GM12873 (cell line): Measurements from ENCODE around the gene CACNB4.

Experiments
- TF ChIP-seq, protein P1 (sequence below): IDR thresholded peaks from 2 replicates; pipeline ENCODE4 v1.5.1; 2012; ENCODE audit warnings: low read depth, mild to moderate bottlenecking, moderate library complexity, low read length, control low read depth; ENCODE audit not compliant: insufficient read depth; ENCODE audit errors: missing control alignments

Gene CACNB4

DNA sequence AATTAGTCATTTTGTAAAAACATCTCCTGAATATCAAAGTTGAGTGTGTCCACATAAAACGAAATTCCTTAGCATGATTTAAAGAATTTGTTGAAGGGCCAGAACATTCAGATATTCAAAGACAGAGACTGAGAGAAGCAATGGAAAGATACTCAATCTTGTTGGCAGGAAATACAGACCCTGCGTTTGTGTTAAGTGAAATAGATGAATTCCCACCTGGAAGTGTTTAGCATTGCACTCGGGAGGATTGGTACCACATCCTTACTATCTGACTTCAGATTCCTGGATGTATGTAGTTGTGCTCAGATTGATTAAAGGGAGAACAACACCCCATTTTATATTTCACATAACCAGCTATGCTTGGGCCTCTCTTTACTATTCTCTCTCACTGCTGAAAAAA, 260.9 kb downstream of the CACNB4 start:
- TF ChIP-seq, protein P1, sequence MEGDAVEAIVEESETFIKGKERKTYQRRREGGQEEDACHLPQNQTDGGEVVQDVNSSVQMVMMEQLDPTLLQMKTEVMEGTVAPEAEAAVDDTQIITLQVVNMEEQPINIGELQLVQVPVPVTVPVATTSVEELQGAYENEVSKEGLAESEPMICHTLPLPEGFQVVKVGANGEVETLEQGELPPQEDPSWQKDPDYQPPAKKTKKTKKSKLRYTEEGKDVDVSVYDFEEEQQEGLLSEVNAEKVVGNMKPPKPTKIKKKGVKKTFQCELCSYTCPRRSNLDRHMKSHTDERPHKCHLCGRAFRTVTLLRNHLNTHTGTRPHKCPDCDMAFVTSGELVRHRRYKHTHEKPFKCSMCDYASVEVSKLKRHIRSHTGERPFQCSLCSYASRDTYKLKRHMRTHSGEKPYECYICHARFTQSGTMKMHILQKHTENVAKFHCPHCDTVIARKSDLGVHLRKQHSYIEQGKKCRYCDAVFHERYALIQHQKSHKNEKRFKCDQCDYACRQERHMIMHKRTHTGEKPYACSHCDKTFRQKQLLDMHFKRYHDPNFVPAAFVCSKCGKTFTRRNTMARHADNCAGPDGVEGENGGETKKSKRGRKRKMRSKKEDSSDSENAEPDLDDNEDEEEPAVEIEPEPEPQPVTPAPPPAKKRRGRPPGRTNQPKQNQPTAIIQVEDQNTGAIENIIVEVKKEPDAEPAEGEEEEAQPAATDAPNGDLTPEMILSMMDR, result no peak

DNA sequence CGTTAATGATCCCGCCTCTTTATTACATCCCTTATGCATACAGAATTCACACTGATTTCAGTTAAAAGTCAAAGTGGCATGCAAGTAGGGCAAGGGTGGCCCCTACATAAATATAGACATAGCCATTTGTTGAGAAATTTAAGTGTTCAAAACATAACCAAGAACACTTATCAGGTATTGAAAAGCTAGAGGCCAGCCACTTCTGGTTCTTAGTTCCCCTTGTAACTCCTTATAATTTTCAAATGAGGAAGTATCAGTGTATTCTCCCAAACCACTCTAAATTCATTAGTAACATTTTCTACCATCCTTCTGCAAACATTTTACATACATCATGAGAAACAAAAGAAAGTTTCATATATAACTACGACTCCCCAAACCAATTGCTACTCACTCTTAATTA, 264.9 kb downstream of the CACNB4 start:
- TF ChIP-seq, protein P1, result no peak

DNA sequence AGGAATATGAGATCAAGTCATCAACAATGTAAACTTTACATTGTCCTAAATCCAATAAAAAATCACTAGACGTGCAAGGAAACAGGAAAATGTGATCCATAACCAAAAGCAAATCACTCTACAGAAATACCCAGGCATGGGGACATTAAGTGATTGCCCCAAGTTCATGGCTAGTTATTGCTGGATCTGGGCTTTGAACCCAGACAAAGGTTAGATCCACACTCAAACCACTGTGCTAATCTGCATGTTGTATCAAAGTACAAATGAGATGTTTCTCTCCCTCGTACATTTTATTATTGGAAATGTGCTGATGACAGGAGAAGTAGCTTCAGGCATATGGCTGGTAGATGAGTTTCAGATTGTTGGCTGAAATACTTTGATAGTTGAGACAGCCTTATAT, 267.9 kb downstream of the CACNB4 start:
- TF ChIP-seq, protein P1, result no peak

DNA sequence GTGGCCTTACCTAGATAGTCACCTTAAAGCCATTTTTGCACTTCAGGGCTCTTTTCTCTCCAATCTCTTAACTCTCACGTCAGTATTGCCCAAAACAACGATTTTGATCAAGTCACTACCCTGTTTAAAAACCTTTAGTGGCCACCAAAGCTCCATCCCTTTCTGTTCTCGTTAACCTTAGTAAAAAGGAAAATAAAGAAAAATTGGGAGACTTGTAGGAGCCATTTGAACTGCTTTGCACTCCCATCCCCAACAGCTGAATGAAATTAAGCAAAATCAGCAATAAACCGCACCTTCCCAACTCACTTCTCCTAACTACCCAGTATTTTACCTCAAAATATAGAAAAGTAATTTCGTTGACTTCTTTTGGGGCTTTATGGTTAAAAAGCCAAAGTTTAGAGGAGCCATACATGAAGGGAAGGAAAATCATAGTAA, 269.9 kb downstream of the CACNB4 start:
- TF ChIP-seq, protein P1, result no peak

DNA sequence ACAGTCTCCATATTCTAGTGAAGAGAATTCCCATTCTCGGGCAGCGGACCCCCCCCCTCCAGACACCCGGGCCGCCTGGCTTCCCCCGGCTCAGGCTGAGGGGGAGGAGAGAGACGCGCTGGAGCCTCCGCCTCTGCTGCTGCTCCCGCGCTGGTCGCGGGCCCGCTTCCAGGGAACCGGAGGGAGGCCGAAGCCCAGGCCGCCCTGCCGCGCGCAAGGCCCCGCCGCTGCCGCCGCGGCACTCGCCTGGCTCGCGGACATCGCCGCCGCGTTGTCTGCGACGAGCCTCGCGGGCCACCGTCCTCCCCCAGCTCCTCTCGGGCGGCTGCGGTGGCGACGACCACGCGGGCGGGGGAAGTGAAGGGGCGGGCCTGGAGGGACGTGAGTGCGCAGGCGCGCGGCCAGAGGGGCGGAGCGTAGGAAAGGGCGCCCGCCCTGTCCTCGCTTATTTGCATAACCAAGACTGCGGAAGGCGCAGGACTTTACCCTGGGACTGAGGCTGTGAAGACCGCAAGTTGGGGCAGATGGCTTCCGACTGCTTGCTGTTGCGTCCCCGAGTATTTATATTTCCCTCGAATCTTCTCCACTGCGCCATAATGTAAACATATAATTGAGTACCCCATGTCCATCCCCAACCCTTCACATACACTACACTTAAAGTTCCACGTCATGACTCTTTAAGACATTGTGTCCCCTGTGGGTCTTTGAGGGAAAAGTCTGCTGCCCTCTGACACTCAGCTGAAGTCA, 270.5 kb downstream of the CACNB4 start, which contains the start of gene ARL5A:
TSS of gene ARL5A (minus strand) at position 279 of the 747 bp plus-strand sequence. CDS start at position 34, 245 bp downstream.
- TF ChIP-seq, protein P1, result no peak

DNA sequence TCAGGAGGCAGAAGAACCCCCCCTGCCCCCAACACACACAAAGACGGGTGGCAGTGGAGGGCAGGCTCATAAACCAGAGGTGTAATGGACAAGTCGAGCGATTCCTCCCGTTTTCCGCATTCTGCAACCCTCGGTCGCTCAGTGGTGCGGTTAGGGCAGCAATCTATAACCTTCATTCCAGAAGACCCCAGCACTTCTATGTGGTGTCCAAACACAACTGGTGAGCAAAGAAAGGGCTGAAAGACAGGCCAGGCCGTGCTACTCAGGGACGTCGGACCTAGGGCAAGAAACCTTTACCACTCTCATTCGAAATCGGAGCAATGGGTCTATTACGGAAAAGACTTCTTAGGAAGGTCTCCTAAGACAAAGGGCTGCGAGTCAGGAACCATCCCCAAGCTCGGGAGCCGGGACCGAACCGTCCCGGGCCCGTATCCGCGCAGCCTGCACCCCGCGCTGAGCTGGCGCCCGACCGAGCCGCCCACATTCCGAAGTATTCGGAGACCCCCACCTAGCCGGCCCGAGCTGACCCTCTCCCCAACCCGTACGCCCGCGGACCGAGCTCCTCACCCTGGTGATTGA, 271.2 kb downstream of the CACNB4 start:
- TF ChIP-seq, protein P1, result no peak

DNA sequence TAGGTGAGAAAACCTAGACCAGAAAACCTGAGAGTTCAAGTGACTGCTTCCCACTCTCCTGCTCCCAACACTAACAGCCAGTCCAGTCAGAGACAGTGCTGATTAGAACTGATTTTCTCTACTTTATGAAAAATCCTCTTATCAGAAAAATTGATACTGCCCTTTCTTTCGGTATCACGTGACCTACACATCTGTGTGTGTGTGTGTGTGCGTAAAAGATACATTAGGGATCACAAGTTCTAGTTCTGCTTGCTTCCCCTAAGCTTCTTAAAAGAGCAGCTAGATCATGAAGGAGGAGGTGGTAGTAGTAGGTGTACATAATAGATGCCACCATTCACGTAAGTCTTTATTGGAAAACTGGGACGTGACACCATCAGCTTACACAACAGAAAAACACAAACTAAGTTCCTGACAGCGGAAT, 272.1 kb downstream of the CACNB4 start:
- TF ChIP-seq, protein P1, result no peak
